IMR-90 (cell line): ENCODE data around the gene CEBPB. TPM values are rescaled to one million over a fixed set of nuclear protein-coding genes. Genes with fewer than 3 reads are reported as not detected.

Source experiments
- ATAC-seq: fragments of 200-7000 bp; cut with Tn5 transposase; 2 replicates; pipeline ENCODE4 v1.9.1; 2020; ENCODE audit warnings: low read depth, mild to moderate bottlenecking, moderate library complexity
- BruUV-seq: library from RNA; stranded (reverse); fragments of 400-500 nt; replicated peaks from 2 replicates; lab custom pipeline; 2021; lab: Mats Ljungman, UMichigan
- CTCF ChIA-PET: fragments of 300-600 bp; formaldehyde crosslinking; extraction: SDS; loops from one replicate; lab custom pipeline; 2021; ENCODE audit warnings: antibody characterized with exemption; lab: Yijun Ruan, JAX
- POLR2A ChIA-PET: fragments of 300-600 bp; sonication (Branson Sonifier 250); formaldehyde crosslinking; loops from one replicate; lab custom pipeline; 2022; ENCODE audit warnings: antibody characterized with exemption; ENCODE audit not compliant: unreplicated experiment; lab: Charles Lee
- DNase-seq: peaks from one replicate; pipeline ENCODE4 v3.0.0; 2013
- H2AFZ ChIP-seq: replicated peaks from 2 replicates; pipeline ENCODE3; 2013; ENCODE audit warnings: low read length, mild to moderate bottlenecking; ENCODE audit not compliant: poor library complexity
- H2AK5ac ChIP-seq: 2 replicates; pipeline ENCODE4 v1.6.1; 2013; ENCODE audit warnings: low read depth, low read length, inconsistent platforms
- H2AK9ac ChIP-seq: replicated peaks from 2 replicates; pipeline ENCODE3; 2013; ENCODE audit warnings: mild to moderate bottlenecking, low read depth, low read length, moderate library complexity; ENCODE audit not compliant: poor library complexity
- H2BK120ac ChIP-seq: 2 replicates; pipeline ENCODE4 v1.6.1; 2013; ENCODE audit warnings: low read depth, low read length, inconsistent platforms
- H2BK15ac ChIP-seq: 3 replicates; pipeline ENCODE4 v1.6.1; 2013; ENCODE audit warnings: low read depth, low read length, inconsistent platforms
- H2BK20ac ChIP-seq: 2 replicates; pipeline ENCODE4 v1.6.1; 2013; ENCODE audit warnings: low read depth, mild to moderate bottlenecking, inconsistent platforms, low read length, moderate library complexity
- H2BK5ac ChIP-seq: 2 replicates; pipeline ENCODE4 v1.6.1; 2013; ENCODE audit warnings: mild to moderate bottlenecking, low read depth, low read length, inconsistent platforms; ENCODE audit not compliant: poor library complexity, severe bottlenecking
- H3K14ac ChIP-seq: replicated peaks from 2 replicates; pipeline ENCODE4 v1.6.1; 2013; ENCODE audit warnings: low read depth, low read length, inconsistent platforms
- H3K18ac ChIP-seq: 2 replicates; pipeline ENCODE4 v1.6.1; 2013; ENCODE audit warnings: low read depth, low read length, control low read depth
- H3K23ac ChIP-seq: 2 replicates; pipeline ENCODE4 v1.6.1; 2013; ENCODE audit warnings: low read depth, low read length, inconsistent platforms
- H3K27ac ChIP-seq: 2 replicates; pipeline ENCODE4 v1.5.1; 2013; ENCODE audit warnings: mild to moderate bottlenecking, control low read depth, low read length; ENCODE audit not compliant: insufficient read depth
- H3K27me3 ChIP-seq: 2 replicates; pipeline ENCODE4 v1.6.1; 2013; ENCODE audit warnings: low read length; ENCODE audit not compliant: control insufficient read depth, insufficient read depth
- H3K36me3 ChIP-seq: 2 replicates; pipeline ENCODE4 v1.6.1; 2013; ENCODE audit warnings: low read length, mixed read lengths; ENCODE audit not compliant: control insufficient read depth, insufficient read depth
- H3K4ac ChIP-seq: 2 replicates; pipeline ENCODE4 v1.6.1; 2013; ENCODE audit warnings: low read depth, low read length, inconsistent platforms
- H3K4me1 ChIP-seq: 2 replicates; pipeline ENCODE4 v1.6.1; 2013; ENCODE audit warnings: low read length, mixed read lengths; ENCODE audit not compliant: control insufficient read depth, insufficient read depth
- H3K4me2 ChIP-seq: 2 replicates; pipeline ENCODE4 v1.6.1; 2013; ENCODE audit warnings: low read depth, mild to moderate bottlenecking, control low read depth, low read length, moderate library complexity
- H3K4me3 ChIP-seq: 2 replicates; pipeline ENCODE4 v1.5.1; 2013; ENCODE audit warnings: low read depth, mild to moderate bottlenecking, control low read depth, low read length, moderate library complexity; ENCODE audit not compliant: insufficient read depth
- H3K56ac ChIP-seq: 2 replicates; pipeline ENCODE4 v1.6.1; 2013; ENCODE audit warnings: low read length, inconsistent platforms; ENCODE audit not compliant: insufficient read depth; ENCODE audit errors: extremely low read depth
- H3K79me1 ChIP-seq, 2 experiments: 2 replicates each; pipeline ENCODE4 v1.6.1; 2013; ENCODE audit warnings: low read length in 2 of 2, inconsistent platforms in 1 of 2, low read depth in 1 of 2
- H3K9ac ChIP-seq: 2 replicates; pipeline ENCODE4 v1.6.1; 2013; ENCODE audit warnings: low read depth, low read length, control low read depth
- H3K9me1 ChIP-seq: 2 replicates; pipeline ENCODE4 v1.6.1; 2013; ENCODE audit warnings: low read length, inconsistent platforms; ENCODE audit not compliant: insufficient read depth
- H3K9me3 ChIP-seq: 2 replicates; pipeline ENCODE4 v1.6.1; 2013; ENCODE audit warnings: low read length; ENCODE audit not compliant: control insufficient read depth, insufficient read depth
- H4K20me1 ChIP-seq: 2 replicates; pipeline ENCODE4 v1.6.1; 2013; ENCODE audit warnings: low read length, inconsistent platforms; ENCODE audit not compliant: insufficient read depth
- H4K5ac ChIP-seq: 2 replicates; pipeline ENCODE4 v1.6.1; 2013; ENCODE audit warnings: mild to moderate bottlenecking, low read depth, low read length, control low read depth
- H4K8ac ChIP-seq, 2 experiments: 2 replicates each; pipeline ENCODE4 v1.6.1; 2013; ENCODE audit warnings: low read depth in 2 of 2, low read length in 2 of 2, control low read depth in 1 of 2, inconsistent platforms in 1 of 2
- H4K91ac ChIP-seq: 2 replicates; pipeline ENCODE4 v1.6.1; 2013; ENCODE audit warnings: low read depth, low read length, inconsistent platforms; ENCODE audit not compliant: insufficient read depth
- BHLHE40 ChIP-seq: fragments of 150-350 bp; IDR thresholded peaks from 2 replicates; pipeline ENCODE4 v1.6.1; 2016; ENCODE audit warnings: mild to moderate bottlenecking, low read depth, low read length
- CEBPB ChIP-seq: IDR thresholded peaks from 2 replicates; pipeline ENCODE4 v1.6.1; 2012; ENCODE audit warnings: low read depth, low read length, improper control_type of control experiment
- CHD1 ChIP-seq: IDR thresholded peaks from 2 replicates; pipeline ENCODE4 v1.6.1; 2012; ENCODE audit warnings: low read depth, low read length, improper control_type of control experiment
- ELK1 ChIP-seq: fragments of 150-350 bp; IDR thresholded peaks from 2 replicates; pipeline ENCODE4 v1.6.1; 2016; ENCODE audit warnings: low read depth, mild to moderate bottlenecking, low read length, moderate library complexity, borderline replicate concordance
- FOS ChIP-seq: fragments of 150-350 bp; IDR thresholded peaks from 2 replicates; pipeline ENCODE4 v1.6.1; 2016; ENCODE audit warnings: low read depth, low read length
- MAFK ChIP-seq: IDR thresholded peaks from 2 replicates; pipeline ENCODE4 v1.6.1; 2012; ENCODE audit warnings: low read depth, low read length, improper control_type of control experiment
- MAZ ChIP-seq: IDR thresholded peaks from 2 replicates; pipeline ENCODE4 v1.6.1; 2012; ENCODE audit warnings: low read depth, mild to moderate bottlenecking, low read length, improper control_type of control experiment, moderate library complexity, borderline replicate concordance
- MXI1 ChIP-seq: IDR thresholded peaks from 2 replicates; pipeline ENCODE4 v1.6.1; 2012; ENCODE audit warnings: low read depth, mild to moderate bottlenecking, low read length, moderate library complexity, borderline replicate concordance
- NFE2L2 ChIP-seq: fragments of 150-350 bp; IDR thresholded peaks from 2 replicates; pipeline ENCODE4 v1.6.1; 2016; ENCODE audit warnings: low read depth, mild to moderate bottlenecking, low read length
- POLR2A ChIP-seq: IDR thresholded peaks from 2 replicates; pipeline ENCODE4 v1.6.1; 2012; ENCODE audit warnings: mild to moderate bottlenecking, low read depth, low read length
- RAD21 ChIP-seq: IDR thresholded peaks from 2 replicates; pipeline ENCODE4 v1.6.1; 2012; ENCODE audit warnings: low read length, improper control_type of control experiment
- RCOR1 ChIP-seq: IDR thresholded peaks from 2 replicates; pipeline ENCODE4 v1.6.1; 2012; ENCODE audit warnings: mild to moderate bottlenecking, low read length, improper control_type of control experiment; ENCODE audit not compliant: insufficient replicate concordance
- RFX5 ChIP-seq: IDR thresholded peaks from 2 replicates; pipeline ENCODE4 v1.8.0; 2012; ENCODE audit warnings: low read depth, mild to moderate bottlenecking, low read length, moderate library complexity
- SMC3 ChIP-seq: fragments of 150-350 bp; IDR thresholded peaks from 2 replicates; pipeline ENCODE4 v1.6.1; 2016; ENCODE audit warnings: low read depth, mild to moderate bottlenecking, antibody characterized with exemption, low read length, moderate library complexity
- USF2 ChIP-seq: fragments of 150-350 bp; IDR thresholded peaks from 2 replicates; pipeline ENCODE4 v1.6.1; 2017; ENCODE audit warnings: mild to moderate bottlenecking, antibody characterized with exemption, low read length, low read depth
- WGBS, 2 experiments: methylation state at CpG; one replicate each; pipeline versions ENCODE4 v1.1.5 to v1.1.7; 2013; ENCODE audit warnings: missing lambda C conversion rate in 2 of 2; ENCODE audit not compliant: insufficient read length in 1 of 2; ENCODE audit errors: extremely low coverage in 2 of 2; 5-methylcytosine and 5-hydroxymethylcytosine counted together
- dilution Hi-C: fragments of 300-500 bp; cut with HindIII; formaldehyde crosslinking; loops from one replicate; pipeline ENCODE4 v1.14.3; 2018; ENCODE audit warnings: low sequenced_read_pairs; ENCODE audit not compliant: unreplicated experiment
- in situ Hi-C: fragments of 300-500 bp; cut with MboI; formaldehyde crosslinking; loops from 3 replicates; pipeline ENCODE4 v1.14.3; 2019; ENCODE audit warnings: low sequenced_read_pairs, inconsistent platforms, mixed read lengths
- intact Hi-C: fragments of 100-400 bp; cut with micrococcal nuclease; formaldehyde crosslinking; loops from 2 replicates; pipeline ENCODE4 v1.10.0; 2022
- polyA plus RNA-seq, 3 experiments: library from polyadenylated mRNA; depleted of rRNA; stranded (reverse); fragments of >200 nt; gene quantifications; 2 replicates each; pipeline ENCODE4 v1.2.3, GENCODE V29; 2012; ENCODE audit warnings: low replicate concordance in 1 of 3
- total RNA-seq: library from RNA; depleted of rRNA; stranded (reverse); fragments of >200 nt; gene quantifications from 2 replicates; pipeline ENCODE4 v1.2.3, GENCODE V29; 2012
- TF ChIP-seq, protein P1 (sequence below): conservative IDR thresholded peaks from 2 replicates; pipeline ENCODE4 v1.5.1; 2012; ENCODE audit warnings: mild to moderate bottlenecking, low read depth, low read length, improper control_type of control experiment

CEBPB gene
- total and polyA plus RNA-seq, 2 of the 4 experiments (the other 2 are of a cell fraction): 3.4 to 17.4 TPM

DNA sequence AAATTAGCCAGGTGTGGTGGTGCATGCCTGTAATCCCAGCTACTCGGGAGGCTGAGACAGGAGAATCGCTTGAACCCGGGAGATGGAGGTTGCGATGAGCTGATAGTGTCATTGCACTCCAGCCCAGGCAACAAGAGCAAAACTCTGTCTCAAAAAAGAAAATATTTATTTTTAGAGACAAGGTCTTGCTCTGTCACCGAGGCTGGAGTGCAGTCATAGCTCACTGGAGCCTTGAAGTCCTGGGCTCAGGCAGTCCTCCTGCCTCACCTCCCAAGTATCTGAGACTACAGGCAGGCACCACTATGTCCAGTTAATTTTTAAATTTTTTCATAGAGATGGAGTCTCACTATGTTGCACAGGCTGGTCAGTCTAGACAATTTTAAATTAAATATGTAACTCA, 16.2 kb upstream of the CEBPB start:
- no peak for ATAC-seq
- no peak overlapping the region for H2BK5ac ChIP-seq
- H3K79me1 ChIP-seq: peaks cover 4 to 15% of the 10 kb centered on the region in 2 experiments; a peak in 2 of 4 replicates
- no peak overlapping the region for H3K9ac ChIP-seq
- no peaks in the 10 kb centered on the region for H3K9me3 ChIP-seq
- H4K5ac ChIP-seq: no peak overlapping the region
- no peak overlapping the region for H3K4me2 ChIP-seq
- intact Hi-C loops: no loop called here
- DNase-seq: no peak
- no peak overlapping the region; the same call in 1 of the 2 replicates for H2AK5ac ChIP-seq
- H2AFZ ChIP-seq: no peak overlapping the region
- BruUV-seq: no TSS peak
- H3K14ac ChIP-seq: no peak overlapping the region
- in situ Hi-C loops: no loop called here
- H2BK20ac ChIP-seq: no peak overlapping the region
- H2BK120ac ChIP-seq: no peak overlapping the region
- ChIA-PET POLR2A (no interaction called here), CTCF (no interaction called here)
- H3K4ac ChIP-seq: no peak overlapping the region
- no peak overlapping the region for H3K27ac ChIP-seq
- H4K20me1 ChIP-seq: no peaks in the 10 kb centered on the region
- H3K36me3 ChIP-seq: no peaks in the 10 kb centered on the region
- WGBS, 2 experiments: no CpG with 5 or more reads among the region's 5 CpGs
- H3K9me1 ChIP-seq: peaks cover 6% of the 10 kb centered on the region; the same call in 1 of the 2 replicates
- no peak overlapping the region for H3K4me3 ChIP-seq
- H3K23ac ChIP-seq: no peak overlapping the region
- H3K18ac ChIP-seq: no peak overlapping the region
- TF ChIP-seq USF2 (no peak), FOS (no peak), NFE2L2 (no peak), ELK1 (no peak), MXI1 (no peak), RFX5 (no peak), MAZ (no peak), CEBPB (no peak), RCOR1 (no peak), MAFK (no peak), CHD1 (no peak), RAD21 (no peak), SMC3 (no peak), POLR2A (no peak), BHLHE40 (no peak)
- TF ChIP-seq, protein P1, sequence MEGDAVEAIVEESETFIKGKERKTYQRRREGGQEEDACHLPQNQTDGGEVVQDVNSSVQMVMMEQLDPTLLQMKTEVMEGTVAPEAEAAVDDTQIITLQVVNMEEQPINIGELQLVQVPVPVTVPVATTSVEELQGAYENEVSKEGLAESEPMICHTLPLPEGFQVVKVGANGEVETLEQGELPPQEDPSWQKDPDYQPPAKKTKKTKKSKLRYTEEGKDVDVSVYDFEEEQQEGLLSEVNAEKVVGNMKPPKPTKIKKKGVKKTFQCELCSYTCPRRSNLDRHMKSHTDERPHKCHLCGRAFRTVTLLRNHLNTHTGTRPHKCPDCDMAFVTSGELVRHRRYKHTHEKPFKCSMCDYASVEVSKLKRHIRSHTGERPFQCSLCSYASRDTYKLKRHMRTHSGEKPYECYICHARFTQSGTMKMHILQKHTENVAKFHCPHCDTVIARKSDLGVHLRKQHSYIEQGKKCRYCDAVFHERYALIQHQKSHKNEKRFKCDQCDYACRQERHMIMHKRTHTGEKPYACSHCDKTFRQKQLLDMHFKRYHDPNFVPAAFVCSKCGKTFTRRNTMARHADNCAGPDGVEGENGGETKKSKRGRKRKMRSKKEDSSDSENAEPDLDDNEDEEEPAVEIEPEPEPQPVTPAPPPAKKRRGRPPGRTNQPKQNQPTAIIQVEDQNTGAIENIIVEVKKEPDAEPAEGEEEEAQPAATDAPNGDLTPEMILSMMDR: no peak
- H2AK9ac ChIP-seq: no peak overlapping the region
- no peaks in the 10 kb centered on the region for H3K27me3 ChIP-seq
- no peak overlapping the region for H4K91ac ChIP-seq
- dilution Hi-C loops: no loop called here
- no peak overlapping the region for H3K56ac ChIP-seq
- H2BK15ac ChIP-seq: no peak overlapping the region
- H3K4me1 ChIP-seq: peaks cover 11% of the 10 kb centered on the region
- no peak overlapping the region for H4K8ac ChIP-seq
